Muscle layer of duodenum (tissue), 2 donors: ENCODE results near the gene DOCK7.

Experiments used
- H3K27ac ChIP-seq: one replicate; pipeline ENCODE4 v1.7.0; 2013; ENCODE audit warnings: mild to moderate bottlenecking, low read length
- H3K27me3 ChIP-seq: one replicate; pipeline ENCODE4 v1.7.0; 2013; ENCODE audit warnings: low read depth, mild to moderate bottlenecking, control low read depth, low read length
- H3K36me3 ChIP-seq, 2 donors: one replicate each; pipeline ENCODE4 v1.7.0; 2013; ENCODE audit warnings: low read length in 2 of 2, control low read depth in 1 of 2, mild to moderate bottlenecking in 1 of 2; ENCODE audit not compliant: insufficient read depth in 2 of 2, control insufficient read depth in 1 of 2
- H3K4me1 ChIP-seq, 2 donors: one replicate each; pipeline ENCODE4 v1.7.0; 2013; ENCODE audit warnings: low read length in 2 of 2, mild to moderate bottlenecking in 2 of 2, control low read depth in 1 of 2, moderate library complexity in 1 of 2; ENCODE audit not compliant: insufficient read depth in 2 of 2, control insufficient read depth in 1 of 2
- H3K4me3 ChIP-seq, 2 donors: one replicate each; pipeline ENCODE4 v1.7.0; 2013; ENCODE audit warnings: low read length in 2 of 2, low read depth in 1 of 2, mild to moderate bottlenecking in 1 of 2
- H3K9me3 ChIP-seq, 2 donors: one replicate each; pipeline ENCODE4 v1.7.0; 2013; ENCODE audit warnings: low read length in 2 of 2, control low read depth in 1 of 2, mild to moderate bottlenecking in 1 of 2; ENCODE audit not compliant: control insufficient read depth in 1 of 2
- donor health status: healthy.

DOCK7 gene, protein sequence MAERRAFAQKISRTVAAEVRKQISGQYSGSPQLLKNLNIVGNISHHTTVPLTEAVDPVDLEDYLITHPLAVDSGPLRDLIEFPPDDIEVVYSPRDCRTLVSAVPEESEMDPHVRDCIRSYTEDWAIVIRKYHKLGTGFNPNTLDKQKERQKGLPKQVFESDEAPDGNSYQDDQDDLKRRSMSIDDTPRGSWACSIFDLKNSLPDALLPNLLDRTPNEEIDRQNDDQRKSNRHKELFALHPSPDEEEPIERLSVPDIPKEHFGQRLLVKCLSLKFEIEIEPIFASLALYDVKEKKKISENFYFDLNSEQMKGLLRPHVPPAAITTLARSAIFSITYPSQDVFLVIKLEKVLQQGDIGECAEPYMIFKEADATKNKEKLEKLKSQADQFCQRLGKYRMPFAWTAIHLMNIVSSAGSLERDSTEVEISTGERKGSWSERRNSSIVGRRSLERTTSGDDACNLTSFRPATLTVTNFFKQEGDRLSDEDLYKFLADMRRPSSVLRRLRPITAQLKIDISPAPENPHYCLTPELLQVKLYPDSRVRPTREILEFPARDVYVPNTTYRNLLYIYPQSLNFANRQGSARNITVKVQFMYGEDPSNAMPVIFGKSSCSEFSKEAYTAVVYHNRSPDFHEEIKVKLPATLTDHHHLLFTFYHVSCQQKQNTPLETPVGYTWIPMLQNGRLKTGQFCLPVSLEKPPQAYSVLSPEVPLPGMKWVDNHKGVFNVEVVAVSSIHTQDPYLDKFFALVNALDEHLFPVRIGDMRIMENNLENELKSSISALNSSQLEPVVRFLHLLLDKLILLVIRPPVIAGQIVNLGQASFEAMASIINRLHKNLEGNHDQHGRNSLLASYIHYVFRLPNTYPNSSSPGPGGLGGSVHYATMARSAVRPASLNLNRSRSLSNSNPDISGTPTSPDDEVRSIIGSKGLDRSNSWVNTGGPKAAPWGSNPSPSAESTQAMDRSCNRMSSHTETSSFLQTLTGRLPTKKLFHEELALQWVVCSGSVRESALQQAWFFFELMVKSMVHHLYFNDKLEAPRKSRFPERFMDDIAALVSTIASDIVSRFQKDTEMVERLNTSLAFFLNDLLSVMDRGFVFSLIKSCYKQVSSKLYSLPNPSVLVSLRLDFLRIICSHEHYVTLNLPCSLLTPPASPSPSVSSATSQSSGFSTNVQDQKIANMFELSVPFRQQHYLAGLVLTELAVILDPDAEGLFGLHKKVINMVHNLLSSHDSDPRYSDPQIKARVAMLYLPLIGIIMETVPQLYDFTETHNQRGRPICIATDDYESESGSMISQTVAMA (N-terminal part only)

DNA sequence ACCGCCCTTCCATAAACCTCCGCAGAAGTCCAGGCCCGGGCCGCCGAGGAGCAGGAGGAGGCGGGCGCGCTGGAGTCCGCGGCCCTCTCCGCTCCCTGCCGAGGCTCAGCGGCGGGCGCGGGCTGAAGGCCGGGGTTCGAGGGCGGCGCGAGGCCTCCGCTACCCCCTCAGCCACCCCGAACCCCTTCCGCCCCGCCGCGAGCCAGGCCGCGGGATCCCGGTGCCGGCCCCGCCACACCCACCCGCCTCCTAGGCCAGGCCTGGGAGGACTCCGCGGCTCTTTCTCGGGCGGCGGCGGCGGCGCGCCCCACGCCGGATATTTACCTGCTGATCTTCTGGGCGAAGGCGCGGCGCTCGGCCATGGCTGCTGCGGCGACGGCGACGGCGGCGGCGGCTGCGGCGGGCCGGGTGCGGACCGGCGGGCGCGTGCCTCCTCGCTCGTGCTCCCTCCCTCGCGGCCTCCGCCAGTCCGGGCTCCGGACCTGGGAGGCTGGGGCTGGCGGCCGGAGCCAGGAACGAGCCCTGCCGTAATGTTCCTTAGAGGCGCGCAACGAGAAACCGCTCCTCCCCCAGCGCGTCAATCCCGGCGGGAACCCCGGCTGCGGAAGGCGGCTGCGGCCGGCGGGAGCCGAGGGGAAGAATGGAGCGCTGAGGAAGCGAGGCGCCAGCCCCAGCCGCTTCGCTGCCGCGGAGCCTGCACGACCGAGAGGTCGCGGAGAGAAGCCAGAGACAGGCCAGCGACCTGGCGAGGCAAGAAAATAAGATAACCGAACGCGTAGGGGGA is at the start of gene DOCK7:
Gene DOCK7, minus strand, starts transcription at position 484 of the 784 bp plus-strand sequence. Its CDS starts 122 bp downstream, at position 362.
- H3K4me1 ChIP-seq: peaks cover 6 to 47% of the 10 kb centered on the region in 2 donors
- no peaks in the 10 kb centered on the region for H3K9me3 ChIP-seq
- peak within 1 kb of the TSS; percentile 83 to 87 for H3K4me3 ChIP-seq
- H3K27me3 ChIP-seq: no peaks in the 10 kb centered on the region
- H3K27ac ChIP-seq: peak within 1 kb of the TSS; percentile 71
- peaks cover 0 to 5% of the 10 kb centered on the region in 2 donors for H3K36me3 ChIP-seq

- no peaks in the 10 kb centered on the region for H3K36me3 ChIP-seq
- no peak overlapping the region for H3K4me3 ChIP-seq
- H3K9me3 ChIP-seq: no peaks in the 10 kb centered on the region
- peaks cover 0 to 2% of the 10 kb centered on the region in 2 donors for H3K4me1 ChIP-seq
- no peaks in the 10 kb centered on the region for H3K27me3 ChIP-seq
- no peak overlapping the region for H3K27ac ChIP-seq
Observed at GRCh38 chr1:62735491-62736171, 47.4 kb upstream of the DOCK7 start.

GRCh38 chr1:62732331-62732730 is 44.1 kb upstream of the DOCK7 start:
- Histone ChIP-seq H3K4me1 (peaks cover 0 to 6% of the 10 kb centered on the region in 2 donors), H3K36me3 (no peaks in the 10 kb centered on the region), H3K27me3 (no peaks in the 10 kb centered on the region), H3K4me3 (no peak overlapping the region), H3K27ac (no peak overlapping the region), H3K9me3 (no peaks in the 10 kb centered on the region)

- Histone ChIP-seq H3K27me3 (no peaks in the 10 kb centered on the region), H3K27ac (no peak overlapping the region), H3K4me3 (no peak overlapping the region), H3K36me3 (no peaks in the 10 kb centered on the region), H3K4me1 (peaks cover 8 to 22% of the 10 kb centered on the region in 2 donors), H3K9me3 (no peaks in the 10 kb centered on the region)
Observed at GRCh38 chr1:62728963-62729362, 40.8 kb upstream of the DOCK7 start.

- Histone ChIP-seq H3K4me1 (peaks cover 8 to 22% of the 10 kb centered on the region in 2 donors), H3K36me3 (no peaks in the 10 kb centered on the region), H3K27me3 (no peaks in the 10 kb centered on the region), H3K4me3 (no peak overlapping the region), H3K27ac (no peak overlapping the region), H3K9me3 (no peaks in the 10 kb centered on the region)
Observed at GRCh38 chr1:62727656-62728407, 39.6 kb upstream of the DOCK7 start.

DNA sequence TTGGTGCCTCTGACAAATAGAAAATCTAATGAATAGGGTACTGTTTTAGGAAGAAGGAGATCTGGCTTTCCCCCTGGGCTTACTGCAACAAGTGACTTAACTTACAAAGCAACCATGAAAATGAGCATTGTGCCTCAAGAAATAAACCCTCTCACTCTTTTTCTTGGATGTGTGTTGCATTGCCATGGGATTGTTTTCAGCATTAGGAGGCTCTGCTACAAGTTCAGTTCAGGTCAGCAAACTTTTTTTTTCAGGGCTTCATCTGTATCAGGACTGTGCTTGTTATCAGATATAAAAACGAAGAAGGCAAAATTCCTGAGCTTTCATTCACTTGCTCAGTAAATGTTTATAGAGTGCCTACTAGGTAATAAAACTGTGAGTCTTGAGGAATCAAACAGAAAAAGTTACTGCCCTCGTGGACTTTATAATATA is 37.8 kb upstream of the DOCK7 start:
- Histone ChIP-seq H3K4me1 (peaks cover 13 to 22% of the 10 kb centered on the region in 2 donors), H3K36me3 (no peaks in the 10 kb centered on the region), H3K9me3 (no peaks in the 10 kb centered on the region), H3K27ac (peak overlapping the region; percentile 4), H3K27me3 (no peaks in the 10 kb centered on the region), H3K4me3 (no peak overlapping the region)

DNA sequence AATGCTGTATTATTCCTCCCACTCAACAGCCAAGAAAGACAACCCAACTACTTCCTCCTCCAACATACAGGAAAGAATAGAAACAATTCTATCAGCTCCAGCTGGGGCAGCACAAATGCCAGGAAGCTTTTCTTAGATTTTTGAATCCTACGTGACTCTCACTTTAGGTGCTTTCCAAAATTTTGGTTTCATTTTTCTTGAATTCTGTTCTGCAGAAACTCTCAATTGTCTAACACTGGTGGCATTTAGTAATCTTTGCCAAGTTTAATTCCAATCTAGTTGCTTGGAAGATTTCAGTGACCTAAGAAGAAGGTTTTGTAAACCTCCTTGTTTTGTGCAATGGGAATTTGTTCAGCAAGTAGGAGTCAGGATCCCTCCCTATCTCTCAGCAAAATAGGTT is 37.1 kb upstream of the DOCK7 start:
- H3K4me1 ChIP-seq: peaks cover 14 to 22% of the 10 kb centered on the region in 2 donors
- no peaks in the 10 kb centered on the region for H3K9me3 ChIP-seq
- no peaks in the 10 kb centered on the region for H3K36me3 ChIP-seq
- no peak overlapping the region for H3K4me3 ChIP-seq
- peak overlapping the region; percentile 4 for H3K27ac ChIP-seq
- no peaks in the 10 kb centered on the region for H3K27me3 ChIP-seq

DNA sequence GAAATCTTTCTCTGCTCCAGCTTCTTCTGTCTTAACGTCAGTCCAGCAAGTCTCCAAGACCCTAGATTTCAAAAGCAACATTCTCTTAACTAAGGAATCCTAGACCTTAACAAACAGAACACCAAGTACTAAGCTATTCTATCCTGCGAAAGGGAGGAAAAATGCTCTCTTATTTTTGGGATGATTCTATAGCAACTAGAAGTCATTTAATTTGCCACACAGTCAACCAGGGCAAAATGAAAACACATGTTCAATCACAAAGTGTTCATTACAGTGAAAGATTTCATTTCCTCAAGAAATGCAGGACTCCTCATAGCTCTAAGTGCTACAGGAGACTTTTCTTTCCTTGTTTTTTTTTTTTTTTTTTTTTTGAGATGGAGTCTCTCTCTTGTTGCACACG is 36.2 kb upstream of the DOCK7 start:
- H3K27me3 ChIP-seq: no peaks in the 10 kb centered on the region
- H3K9me3 ChIP-seq: no peaks in the 10 kb centered on the region
- peaks cover 14 to 22% of the 10 kb centered on the region in 2 donors for H3K4me1 ChIP-seq
- H3K27ac ChIP-seq: no peak overlapping the region
- no peak overlapping the region for H3K4me3 ChIP-seq
- H3K36me3 ChIP-seq: no peaks in the 10 kb centered on the region

DNA sequence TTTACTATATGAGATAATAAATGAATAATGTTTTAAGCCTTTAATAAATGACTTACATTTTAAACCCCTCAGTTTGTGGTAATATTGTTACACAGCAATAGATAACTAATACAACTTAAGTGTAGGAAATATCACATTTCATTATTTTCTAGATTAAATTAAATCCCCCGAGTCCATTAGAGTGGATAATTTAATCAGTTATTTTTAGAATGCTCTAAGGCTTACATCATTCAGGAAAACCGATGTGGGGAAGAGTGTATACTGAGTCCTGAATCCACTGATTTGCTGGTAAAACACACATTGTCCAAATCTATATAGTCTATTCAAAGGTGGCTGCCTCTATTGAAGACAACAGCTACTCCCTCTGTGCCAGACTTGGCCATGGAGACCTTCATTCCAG is 35.7 kb upstream of the DOCK7 start:
- Histone ChIP-seq H3K9me3 (no peaks in the 10 kb centered on the region), H3K36me3 (no peaks in the 10 kb centered on the region), H3K4me1 (peaks cover 14 to 22% of the 10 kb centered on the region in 2 donors), H3K27ac (no peak overlapping the region), H3K27me3 (no peaks in the 10 kb centered on the region), H3K4me3 (no peak overlapping the region)
